22Rv1 (cell line): ENCODE results near the gene IQSEC3.

Experiments used
- ZFX ChIP-seq: fragments of 450-650 bp; IDR thresholded peaks from 2 replicates; pipeline ENCODE4 v1.6.1; 2017; ENCODE audit warnings: antibody characterized with exemption, borderline replicate concordance
- TF ChIP-seq, protein P1 (sequence below): fragments of 450-650 bp; IDR thresholded peaks from 2 replicates; pipeline ENCODE4 v1.5.1; 2017; ENCODE audit warnings: mild to moderate bottlenecking

DNA sequence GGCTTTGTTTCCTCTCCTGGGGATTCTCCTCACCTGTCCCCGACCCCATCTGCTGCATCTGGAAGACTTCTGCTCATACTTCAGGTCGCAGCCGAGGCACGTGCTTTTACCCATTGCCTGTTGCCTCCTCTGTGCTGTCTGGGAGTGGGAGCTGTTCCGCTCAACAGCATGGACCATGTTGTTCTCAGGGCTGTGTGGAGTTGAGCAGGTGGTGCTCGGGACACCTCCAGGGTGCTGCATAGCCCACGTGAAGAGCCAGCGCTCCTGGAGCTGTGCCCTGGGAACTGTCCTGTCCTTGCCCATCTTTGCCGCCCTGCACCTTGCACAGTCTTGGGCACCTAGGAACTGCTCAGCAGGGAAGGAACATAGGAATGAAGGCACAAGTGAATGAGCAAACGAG lies 62.4 kb downstream of the IQSEC3 start:
- TF ChIP-seq, protein P1, sequence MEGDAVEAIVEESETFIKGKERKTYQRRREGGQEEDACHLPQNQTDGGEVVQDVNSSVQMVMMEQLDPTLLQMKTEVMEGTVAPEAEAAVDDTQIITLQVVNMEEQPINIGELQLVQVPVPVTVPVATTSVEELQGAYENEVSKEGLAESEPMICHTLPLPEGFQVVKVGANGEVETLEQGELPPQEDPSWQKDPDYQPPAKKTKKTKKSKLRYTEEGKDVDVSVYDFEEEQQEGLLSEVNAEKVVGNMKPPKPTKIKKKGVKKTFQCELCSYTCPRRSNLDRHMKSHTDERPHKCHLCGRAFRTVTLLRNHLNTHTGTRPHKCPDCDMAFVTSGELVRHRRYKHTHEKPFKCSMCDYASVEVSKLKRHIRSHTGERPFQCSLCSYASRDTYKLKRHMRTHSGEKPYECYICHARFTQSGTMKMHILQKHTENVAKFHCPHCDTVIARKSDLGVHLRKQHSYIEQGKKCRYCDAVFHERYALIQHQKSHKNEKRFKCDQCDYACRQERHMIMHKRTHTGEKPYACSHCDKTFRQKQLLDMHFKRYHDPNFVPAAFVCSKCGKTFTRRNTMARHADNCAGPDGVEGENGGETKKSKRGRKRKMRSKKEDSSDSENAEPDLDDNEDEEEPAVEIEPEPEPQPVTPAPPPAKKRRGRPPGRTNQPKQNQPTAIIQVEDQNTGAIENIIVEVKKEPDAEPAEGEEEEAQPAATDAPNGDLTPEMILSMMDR = no peak
- TF ChIP-seq ZFX = no peak
